Ovary (tissue), 3 donors: Measurements from ENCODE around the gene INPP5B.

Experiments used
- CTCF ChIP-seq, 3 donors: fragments of 450-650 bp in 2 of 3; fragments of 200-600 bp in 1 of 3; IDR thresholded peaks; one replicate each; pipeline versions ENCODE4 v1.5.1 to v1.8.0; 2016 to 2022; ENCODE audit warnings: antibody characterized with exemption in 3 of 3, mild to moderate bottlenecking in 1 of 3
- EP300 ChIP-seq: sonication (generic); formaldehyde crosslinking; IDR thresholded peaks from one replicate; pipeline ENCODE4 v1.6.1; 2017; ENCODE audit warnings: antibody characterized with exemption
- POLR2A ChIP-seq: fragments of 450-650 bp; IDR thresholded peaks from one replicate; pipeline ENCODE4 v1.6.1; 2017; ENCODE audit warnings: antibody characterized with exemption, mild to moderate bottlenecking, moderate library complexity
- donor health status: DM: no; HTN: no; CAD: no.

GRCh38 chr1:37872692-37873091, 74.2 kb downstream of the INPP5B start:
- TF ChIP-seq CTCF (IDR thresholded peaks at IDR 0.05): no peak
- no peak for TF ChIP-seq POLR2A
- TF ChIP-seq EP300: no peak
